HT1080 (cell line): ENCODE data around the gene RPS6KA2. TPM values are rescaled to one million over a fixed set of nuclear protein-coding genes. Genes with fewer than 3 reads are reported as not detected.
A peak's percentile ranks its signal among the peaks of the same experiment; 100 is the strongest.
"Not testable (repeated sequence)": the region's sequence is repeated elsewhere in the genome, so short reads cannot be mapped to it uniquely, and the experiment has no call there.

Source experiments
- DNase-seq: peaks from one replicate; pipeline ENCODE4 v3.0.0-alpha.2; 2015; ENCODE audit warnings: low read depth
- total RNA-seq: library from RNA; depleted of rRNA; stranded (reverse); fragments of >200 nt; shearing (Covaris generic); gene quantifications from 2 replicates; pipeline ENCODE4 v1.2.3, GENCODE V29; 2014

RPS6KA2 gene
- total RNA-seq, 1 experiment from 2014 or later = 3.2 TPM

- no peak for DNase-seq
These were observed 8.2 kb upstream of the RPS6KA2 start for GRCh38 chr6:166635013-166635970.

- not testable (repeated sequence) for DNase-seq
These were observed 7.5 kb upstream of the RPS6KA2 start for GRCh38 chr6:166634581-166634980.

GRCh38 chr6:166633732-166634535 lies 6.9 kb upstream of the RPS6KA2 start:
- DNase-seq = peak; percentile 32

- DNase-seq = no peak
These were observed 5.7 kb upstream of the RPS6KA2 start for GRCh38 chr6:166632731-166633130.

- no peak for DNase-seq
These were observed 3.4 kb upstream of the RPS6KA2 start for GRCh38 chr6:166630462-166630861.

- DNase-seq = peak; percentile 41
These were observed 2.6 kb upstream of the RPS6KA2 start for GRCh38 chr6:166629628-166630027.

- peak; percentile 47 for DNase-seq
These were observed 1.1 kb upstream of the RPS6KA2 start for GRCh38 chr6:166627875-166628801.

- no peak for DNase-seq
These were observed 646 bp downstream of the RPS6KA2 start for GRCh38 chr6:166626177-166627032.

GRCh38 chr6:166625356-166625755 lies 1.7 kb downstream of the RPS6KA2 start:
- no peak for DNase-seq

GRCh38 chr6:166624275-166624674 lies 2.8 kb downstream of the RPS6KA2 start:
- no peak for DNase-seq

GRCh38 chr6:166623318-166623717 lies 3.7 kb downstream of the RPS6KA2 start:
- DNase-seq = no peak

GRCh38 chr6:166621114-166621540 lies 5.9 kb downstream of the RPS6KA2 start:
- no peak for DNase-seq

- DNase-seq = no peak
These were observed 6.5 kb downstream of the RPS6KA2 start for GRCh38 chr6:166620478-166621113.

- peak; percentile 50 for DNase-seq
These were observed 7.1 kb downstream of the RPS6KA2 start for GRCh38 chr6:166619912-166620311.

GRCh38 chr6:166618866-166619761 lies 7.9 kb downstream of the RPS6KA2 start:
- no peak for DNase-seq

- DNase-seq = no peak
These were observed 8.8 kb downstream of the RPS6KA2 start for GRCh38 chr6:166618251-166618650.

GRCh38 chr6:166617359-166617758 lies 9.7 kb downstream of the RPS6KA2 start:
- DNase-seq = no peak
